HG03571 (cell line): Measurements from ENCODE around the gene CSMD2.

ENCODE experiments used
- ATAC-seq: cut with Tn5 transposase; IDR thresholded peaks from one replicate; pipeline ENCODE4 v1.9.1; 2021; ENCODE audit not compliant: unreplicated experiment

Gene CSMD2

GRCh38 chr1:33824321-33824720, 340.7 kb downstream of the CSMD2 start:
- ATAC-seq, result no peak

GRCh38 chr1:33823830-33824229, 341.2 kb downstream of the CSMD2 start:
- ATAC-seq, result no peak

DNA sequence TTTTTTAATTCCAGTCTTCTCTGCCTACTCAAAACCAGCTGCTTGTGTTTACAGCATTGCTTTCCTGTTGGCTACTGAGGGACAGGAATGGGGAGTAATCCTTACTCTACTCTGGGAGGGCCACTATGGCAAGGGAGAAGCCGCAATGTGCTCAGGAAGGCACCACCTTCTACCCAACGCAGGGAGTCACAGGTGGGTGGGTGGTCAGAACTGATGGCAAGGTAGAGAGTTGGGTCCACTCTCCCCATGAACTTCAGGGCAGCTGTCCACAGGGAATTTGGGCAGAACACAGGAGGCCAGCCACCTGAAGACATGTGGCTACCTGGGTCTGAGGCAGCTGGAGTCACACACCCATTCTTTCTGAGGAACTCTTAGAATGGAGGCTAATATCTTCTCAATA, 341.6 kb downstream of the CSMD2 start:
- ATAC-seq, result no peak

GRCh38 chr1:33822396-33822795, 342.6 kb downstream of the CSMD2 start:
- ATAC-seq, result no peak

DNA sequence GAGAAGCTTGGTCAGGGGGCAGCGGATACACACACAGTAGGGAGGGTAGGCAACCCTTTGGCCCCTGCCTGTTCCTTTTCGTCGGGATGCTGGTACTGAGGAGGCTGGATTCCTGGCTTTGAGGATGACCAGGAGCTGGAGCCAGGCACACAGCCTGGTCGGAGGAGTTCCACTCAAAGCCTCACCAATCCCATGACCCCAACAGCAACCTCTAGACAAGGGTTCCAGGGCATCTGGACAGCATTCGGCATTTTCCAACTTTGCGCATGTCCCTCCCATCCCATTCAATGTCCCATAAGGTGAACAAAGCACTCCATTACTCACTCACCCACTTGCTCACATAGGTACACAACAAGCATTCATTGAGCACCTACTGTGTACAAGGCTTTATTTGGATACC, 343.7 kb downstream of the CSMD2 start:
- ATAC-seq, result no peak

- ATAC-seq, result no peak
Measured at GRCh38 chr1:33820804-33821203, 344.2 kb downstream of the CSMD2 start.

DNA sequence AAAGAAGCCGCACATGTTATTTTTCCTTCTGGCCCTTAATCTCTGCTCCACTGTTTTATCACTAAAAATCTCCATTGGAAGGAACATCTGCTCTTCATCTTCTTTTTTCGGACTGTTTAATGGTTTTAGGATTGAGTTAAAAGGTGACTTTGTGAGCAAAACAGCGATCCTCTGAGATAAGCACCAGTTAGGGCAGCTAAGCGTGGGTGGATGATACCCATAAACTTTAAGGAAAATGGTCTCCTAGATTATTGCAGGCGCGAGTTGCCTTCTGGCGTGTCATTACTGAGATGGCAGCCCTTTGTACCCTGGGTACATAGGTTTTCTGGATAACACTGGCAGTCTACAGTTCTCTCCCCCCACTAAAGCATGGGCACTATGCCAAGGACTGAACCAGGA, 345.1 kb downstream of the CSMD2 start:
- ATAC-seq, result no peak

GRCh38 chr1:33819290-33819912, 345.6 kb downstream of the CSMD2 start:
- ATAC-seq, result no peak

DNA sequence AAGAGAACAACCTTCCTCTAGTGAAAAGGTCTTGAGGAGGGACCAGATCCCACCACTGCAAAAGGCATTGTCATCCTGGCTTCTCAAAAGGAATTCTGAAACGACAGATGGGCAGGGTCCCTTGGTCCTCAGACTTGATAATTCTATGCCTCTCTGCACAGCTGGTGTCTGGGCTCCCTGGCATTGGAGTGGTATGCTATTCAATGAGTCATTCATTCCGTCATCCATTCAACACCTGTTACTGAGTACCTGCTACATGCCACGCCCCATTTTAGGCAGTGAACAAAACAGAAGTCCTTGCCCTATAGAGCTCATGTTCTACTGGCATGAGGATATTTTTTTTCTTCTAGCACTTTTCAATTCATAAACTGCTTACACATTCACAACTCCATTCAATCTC, 347.0 kb downstream of the CSMD2 start:
- ATAC-seq, result no peak

- no peak for ATAC-seq
Measured at GRCh38 chr1:33815061-33815460, 350.0 kb downstream of the CSMD2 start.

DNA sequence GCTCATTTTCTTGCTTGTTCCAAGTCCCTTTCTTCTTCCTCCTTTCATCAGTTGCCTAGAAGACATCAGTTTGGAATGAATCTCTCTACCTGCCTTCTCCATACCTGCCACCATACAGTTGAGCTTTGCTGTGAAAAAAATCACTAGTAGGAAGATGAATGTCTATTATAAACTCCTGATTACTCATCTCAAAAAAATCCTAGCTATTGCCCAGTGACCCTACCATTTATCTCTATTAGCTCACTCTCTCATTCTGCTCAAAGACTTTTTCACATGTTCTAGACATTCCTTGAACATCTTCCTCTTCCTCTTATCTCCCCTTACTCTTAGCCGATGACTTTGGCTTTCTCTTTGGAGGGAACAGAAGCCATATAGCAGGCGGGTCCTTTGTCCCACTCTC, 350.9 kb downstream of the CSMD2 start:
- no peak for ATAC-seq

GRCh38 chr1:33810571-33810970, 354.5 kb downstream of the CSMD2 start:
- no peak for ATAC-seq

- ATAC-seq, result no peak
Measured at GRCh38 chr1:33805988-33806387, 359.0 kb downstream of the CSMD2 start.

GRCh38 chr1:33802268-33802667, 362.8 kb downstream of the CSMD2 start:
- ATAC-seq, result no peak

GRCh38 chr1:33797849-33798248, 367.2 kb downstream of the CSMD2 start:
- ATAC-seq, result no peak

DNA sequence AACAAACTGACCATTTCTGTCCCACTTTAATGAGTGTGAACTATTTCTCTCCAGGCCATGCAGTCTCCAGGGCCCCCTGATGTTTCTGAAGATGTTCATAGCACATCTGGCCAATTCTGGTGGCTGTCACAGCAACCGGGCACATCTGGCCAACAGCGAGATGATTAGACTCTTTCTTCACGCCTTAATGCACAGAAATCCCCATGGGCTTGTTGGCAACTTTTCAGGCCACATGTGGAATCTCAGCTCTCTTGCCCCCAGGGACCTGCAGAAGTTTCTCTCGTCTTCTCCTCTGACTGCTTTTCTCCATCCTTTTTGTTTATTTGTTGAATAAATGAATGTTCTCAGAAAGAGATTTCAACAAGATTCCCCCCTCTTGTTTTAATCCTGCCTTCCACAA, 372.4 kb downstream of the CSMD2 start:
- no peak for ATAC-seq

- no peak for ATAC-seq
Measured at GRCh38 chr1:33792216-33792615, 372.8 kb downstream of the CSMD2 start.

DNA sequence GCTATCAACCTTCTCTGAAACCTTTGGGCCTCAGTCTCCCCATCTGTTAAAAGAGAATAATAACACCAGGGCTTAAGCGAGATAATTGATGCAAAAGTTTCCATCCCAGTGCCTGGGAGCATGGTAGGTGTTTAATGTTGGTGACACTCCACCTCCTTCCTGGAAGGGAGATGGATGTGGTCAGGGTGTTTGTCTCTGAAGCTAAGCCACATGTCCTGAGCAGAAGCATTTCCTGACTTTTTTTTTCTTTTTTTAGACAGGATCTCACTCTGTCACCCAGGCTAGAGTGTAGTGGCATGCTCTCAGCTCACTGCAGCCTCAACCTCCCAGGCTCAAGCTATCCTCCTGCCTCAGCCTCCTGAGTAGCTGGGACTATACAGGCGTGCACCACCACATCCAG, 373.8 kb downstream of the CSMD2 start:
- no peak for ATAC-seq

GRCh38 chr1:33790577-33790976, 374.5 kb downstream of the CSMD2 start:
- ATAC-seq, result no peak

- ATAC-seq, result no peak
Measured at GRCh38 chr1:33784876-33785275, 380.2 kb downstream of the CSMD2 start.

- no peak for ATAC-seq
Measured at GRCh38 chr1:33782776-33783175, 382.3 kb downstream of the CSMD2 start.

- ATAC-seq, result no peak
Measured at GRCh38 chr1:33781652-33782051, 383.4 kb downstream of the CSMD2 start.

GRCh38 chr1:33777337-33777736, 387.7 kb downstream of the CSMD2 start:
- ATAC-seq, result no peak

GRCh38 chr1:33768821-33769220, 396.2 kb downstream of the CSMD2 start:
- ATAC-seq, result no peak
